Activated T-cell treated with anti-CD3 and anti-CD28 coated beads, Interleukin-2, amount 50 U/mL, for 1 hour (primary cell): ENCODE measurements around the gene SERINC2.
"Not testable (repeated sequence)": the region's sequence is repeated elsewhere in the genome, so short reads cannot be mapped to it uniquely, and the experiment has no call there.

Experiments used
- DNase-seq: peaks from one replicate; pipeline ENCODE4 v3.0.0-alpha.2; 2020

The SERINC2 gene

DNA sequence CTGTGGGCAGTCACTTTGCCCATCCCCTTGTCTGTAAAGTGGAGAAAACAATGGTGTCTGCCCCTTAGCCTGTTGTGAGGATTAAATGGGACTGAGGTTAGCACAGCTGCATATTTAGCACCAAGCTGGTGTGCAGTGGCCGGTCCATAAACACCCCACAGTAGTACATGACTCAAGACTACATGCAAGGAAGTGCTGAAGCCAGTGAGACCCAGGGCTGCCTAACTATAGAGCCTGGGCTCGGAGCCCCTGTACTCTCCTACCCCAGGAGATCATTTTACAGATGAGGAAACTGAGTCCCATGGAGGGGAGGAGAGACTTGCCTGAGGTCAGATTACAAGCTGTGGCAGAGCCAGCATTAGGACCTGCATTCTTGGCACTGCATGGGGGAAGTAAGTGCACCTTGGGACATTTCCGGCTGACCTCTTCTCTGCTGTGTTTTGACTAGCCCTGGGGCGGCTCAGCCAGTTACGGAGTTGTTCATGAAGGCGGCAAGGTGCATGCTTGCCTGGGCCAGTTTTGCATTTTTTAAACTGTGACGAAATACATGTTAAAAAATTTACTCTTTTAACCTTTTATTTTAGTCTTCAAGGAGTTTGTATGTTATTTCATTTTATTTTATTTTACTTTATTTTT, 3.2 kb downstream of the SERINC2 start:
- DNase-seq, result no peak

DNA sequence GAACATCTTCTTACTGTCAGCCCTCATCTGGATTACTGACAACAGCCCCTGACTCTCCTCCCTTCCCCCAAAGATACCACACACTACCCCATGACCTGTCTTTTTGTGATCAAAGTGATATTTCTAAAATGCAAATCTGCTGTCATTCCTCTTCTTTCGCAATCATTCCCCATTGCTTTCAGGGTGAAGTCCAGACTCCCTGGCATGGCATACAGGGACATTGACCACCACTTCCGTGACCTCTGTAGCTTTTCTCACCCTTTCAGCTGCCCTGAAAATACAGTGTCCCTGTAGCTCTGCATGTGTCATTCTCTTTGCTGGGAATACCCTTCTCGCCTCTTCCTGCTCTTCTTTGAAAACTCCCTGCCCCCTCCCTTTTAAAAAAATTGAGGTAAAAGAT, 4.1 kb downstream of the SERINC2 start:
- no peak for DNase-seq

DNA sequence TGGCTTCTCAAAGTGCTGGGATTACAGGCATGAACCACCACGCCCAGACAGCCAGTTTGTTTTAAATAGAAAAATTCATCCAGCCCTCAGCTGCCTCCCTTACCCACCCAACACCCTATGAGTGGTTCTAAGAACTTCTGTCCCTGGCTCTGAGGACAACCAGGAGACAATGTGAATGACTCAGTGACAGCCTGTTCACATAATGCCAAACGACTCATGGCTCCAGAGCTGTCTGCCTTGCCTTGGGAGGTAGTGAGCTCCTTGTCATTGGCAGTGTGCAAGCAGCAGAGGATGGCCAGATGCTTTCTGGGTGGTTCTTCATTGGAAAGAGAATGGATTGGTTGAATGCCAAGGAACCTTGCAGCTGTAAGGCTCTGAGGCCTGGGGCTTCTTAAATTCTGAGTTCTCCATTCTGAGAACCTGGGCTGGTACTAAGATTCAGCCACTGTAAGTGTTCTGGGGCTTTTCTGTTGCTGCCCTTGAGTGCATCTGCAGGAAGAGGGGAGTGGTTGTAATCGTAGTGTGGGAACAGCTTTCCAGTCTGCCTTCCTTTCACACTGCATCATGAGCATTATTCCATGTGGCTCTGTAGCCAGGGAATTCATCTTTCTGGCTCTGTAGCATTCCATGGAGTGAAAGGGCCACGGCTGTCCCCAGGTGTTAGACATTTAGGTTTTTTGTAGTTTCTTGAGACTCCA, 5.8 kb downstream of the SERINC2 start:
- no peak for DNase-seq

DNA sequence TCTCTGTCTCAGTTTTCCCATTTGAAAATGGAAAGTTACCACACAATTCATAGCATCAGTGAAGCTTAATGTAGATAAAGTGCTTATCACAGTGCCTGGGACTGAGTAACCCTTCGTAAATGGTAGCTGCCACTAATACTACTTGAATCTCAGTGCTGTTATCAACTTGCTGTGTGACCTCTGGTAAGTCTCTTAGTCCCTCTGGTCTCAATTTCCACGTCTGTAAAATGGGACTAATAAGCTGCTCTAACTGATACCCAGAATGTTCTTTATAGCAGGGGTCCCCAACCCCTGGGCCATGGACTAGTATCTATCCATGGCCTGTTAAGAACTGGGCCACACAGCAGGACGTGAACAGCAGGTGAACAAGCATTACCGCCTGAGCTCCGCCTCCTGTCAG, 7.7 kb downstream of the SERINC2 start:
- no peak for DNase-seq

DNA sequence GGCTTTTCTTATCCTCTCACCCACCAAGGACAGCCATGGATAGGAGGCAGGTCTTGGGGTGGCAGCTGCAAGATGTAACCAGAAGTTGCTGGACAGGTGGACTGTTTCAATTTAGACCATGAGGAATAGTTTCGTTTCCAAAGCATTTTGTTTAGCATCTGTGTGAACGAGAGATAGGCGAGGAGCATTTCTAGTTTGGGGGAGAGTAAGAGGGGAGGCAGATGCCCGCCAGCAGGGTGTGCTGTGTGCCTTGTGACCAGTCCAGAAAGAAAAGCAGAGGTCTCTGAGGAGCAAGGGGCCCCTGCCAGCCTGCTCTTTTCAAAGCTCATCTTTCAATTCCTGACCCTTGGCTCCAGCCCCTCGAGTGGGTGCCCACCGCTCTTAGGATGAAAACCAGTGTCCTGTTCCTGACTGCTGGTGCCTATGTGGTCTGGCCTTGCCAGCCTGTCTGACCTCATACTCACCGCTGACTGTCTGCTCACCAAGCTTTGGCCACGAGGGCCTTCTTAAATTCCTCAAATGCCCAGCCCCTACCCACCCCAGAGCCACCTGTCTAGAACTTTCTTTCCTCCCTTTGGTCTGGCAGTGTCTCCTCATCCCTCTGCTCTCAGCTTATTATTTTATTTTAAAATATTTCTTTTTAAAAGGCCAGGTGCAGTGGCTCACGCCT, 8.5 kb downstream of the SERINC2 start:
- no peak for DNase-seq

DNA sequence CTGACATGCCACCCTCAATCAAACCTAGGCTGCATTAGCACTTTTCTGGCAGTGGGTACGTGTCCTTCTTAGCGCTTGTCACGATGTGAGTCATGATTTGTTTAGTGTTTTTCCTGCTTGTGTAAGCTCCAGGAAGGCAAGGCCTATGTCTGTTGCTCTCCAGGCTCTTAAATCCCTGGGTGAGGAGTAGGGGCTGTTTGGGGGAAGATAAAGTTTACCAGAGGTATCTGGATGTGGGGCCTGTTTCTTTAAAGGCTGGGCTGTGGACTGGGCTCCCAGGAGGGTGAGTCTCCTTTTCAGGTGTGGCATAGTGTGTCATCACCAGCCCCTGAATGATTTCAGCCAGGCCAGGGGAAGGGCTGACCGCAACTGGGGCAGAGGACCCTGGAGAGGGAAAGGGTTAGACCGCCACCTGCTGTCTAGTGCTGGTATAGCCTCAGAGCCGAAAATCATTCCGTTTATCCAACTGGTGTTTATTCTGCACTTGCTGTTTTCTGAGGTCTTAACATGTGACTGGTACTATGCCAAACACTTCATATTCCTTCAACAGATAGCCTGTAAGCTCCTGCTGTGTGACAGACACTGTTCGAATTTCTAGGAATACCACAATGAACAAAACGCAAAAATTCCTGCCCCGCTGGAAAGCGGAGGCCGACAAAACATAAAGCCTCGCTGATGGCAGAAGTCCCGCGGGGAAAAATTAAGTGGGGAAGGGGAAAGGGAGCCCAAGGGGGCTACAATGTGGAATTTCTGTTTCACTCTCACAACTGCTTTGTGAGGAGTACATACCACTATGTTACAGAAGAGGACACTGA, 9.7 kb downstream of the SERINC2 start:
- DNase-seq, result peak; percentile 74

DNA sequence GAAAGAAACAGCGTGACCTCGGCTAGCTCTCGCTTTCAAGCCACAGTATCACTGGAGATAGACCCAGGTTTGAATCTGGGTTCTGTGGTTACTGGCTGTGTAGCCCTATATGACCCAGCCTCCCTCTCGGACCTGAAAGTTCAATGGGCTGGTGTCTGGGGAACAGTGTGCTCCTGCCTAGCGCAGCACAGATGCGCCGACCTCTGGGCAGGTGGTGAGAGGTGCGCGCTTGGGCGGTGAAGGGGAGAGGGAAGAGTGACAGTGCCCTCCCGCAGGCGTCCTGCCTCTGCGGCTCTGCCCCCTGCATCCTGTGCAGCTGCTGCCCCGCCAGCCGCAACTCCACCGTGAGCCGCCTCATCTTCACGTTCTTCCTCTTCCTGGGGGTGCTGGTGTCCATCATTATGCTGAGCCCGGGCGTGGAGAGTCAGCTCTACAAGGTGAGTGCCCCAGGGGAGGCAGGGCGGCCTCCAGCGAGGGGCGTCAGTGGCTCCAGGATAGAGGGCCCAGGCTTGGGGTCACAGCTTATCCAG, 10.5 kb downstream of the SERINC2 start:
- no peak for DNase-seq

DNA sequence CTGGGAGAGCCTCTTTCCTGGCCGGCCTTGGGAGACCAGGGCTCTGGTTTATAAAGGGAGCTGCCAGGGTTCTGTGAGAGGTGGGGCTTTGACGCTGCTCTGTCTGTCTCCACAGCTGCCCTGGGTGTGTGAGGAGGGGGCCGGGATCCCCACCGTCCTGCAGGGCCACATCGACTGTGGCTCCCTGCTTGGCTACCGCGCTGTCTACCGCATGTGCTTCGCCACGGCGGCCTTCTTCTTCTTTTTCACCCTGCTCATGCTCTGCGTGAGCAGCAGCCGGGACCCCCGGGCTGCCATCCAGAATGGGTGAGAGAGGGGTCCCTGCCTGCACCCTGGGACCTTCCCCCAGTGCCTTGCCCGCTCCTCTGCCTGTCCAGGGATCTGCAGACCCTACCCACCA, 11.6 kb downstream of the SERINC2 start:
- DNase-seq, result no peak

DNA sequence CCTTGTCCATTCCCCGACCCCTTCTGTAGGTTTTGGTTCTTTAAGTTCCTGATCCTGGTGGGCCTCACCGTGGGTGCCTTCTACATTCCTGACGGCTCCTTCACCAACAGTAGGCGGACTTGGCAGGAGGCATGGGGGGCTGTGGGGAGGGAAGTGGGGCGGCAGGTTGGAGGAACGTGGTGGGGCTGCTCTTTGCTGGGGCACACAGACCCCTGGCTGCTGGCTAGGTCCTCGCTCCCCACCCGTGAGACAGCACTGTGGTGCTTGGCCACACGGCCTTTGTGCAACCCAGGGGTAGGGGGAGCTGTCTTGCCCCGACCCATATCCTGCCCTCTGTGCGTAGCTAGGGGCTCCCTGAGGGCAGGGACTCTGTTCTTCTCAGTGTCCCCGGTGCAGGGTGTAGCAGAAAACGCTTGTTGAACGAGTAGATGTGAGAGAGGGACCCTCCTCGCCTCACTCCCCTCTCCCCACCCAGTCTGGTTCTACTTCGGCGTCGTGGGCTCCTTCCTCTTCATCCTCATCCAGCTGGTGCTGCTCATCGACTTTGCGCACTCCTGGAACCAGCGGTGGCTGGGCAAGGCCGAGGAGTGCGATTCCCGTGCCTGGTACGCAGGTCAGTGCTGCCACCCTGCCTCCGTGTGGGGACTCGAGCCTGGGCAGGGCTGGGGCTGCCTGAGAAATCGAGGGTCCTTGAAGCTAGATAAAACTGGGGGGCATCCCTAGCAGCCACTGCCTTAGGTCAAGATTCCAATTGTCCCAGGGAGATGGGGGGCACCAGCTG, 12.5 kb downstream of the SERINC2 start:
- DNase-seq, result no peak

DNA sequence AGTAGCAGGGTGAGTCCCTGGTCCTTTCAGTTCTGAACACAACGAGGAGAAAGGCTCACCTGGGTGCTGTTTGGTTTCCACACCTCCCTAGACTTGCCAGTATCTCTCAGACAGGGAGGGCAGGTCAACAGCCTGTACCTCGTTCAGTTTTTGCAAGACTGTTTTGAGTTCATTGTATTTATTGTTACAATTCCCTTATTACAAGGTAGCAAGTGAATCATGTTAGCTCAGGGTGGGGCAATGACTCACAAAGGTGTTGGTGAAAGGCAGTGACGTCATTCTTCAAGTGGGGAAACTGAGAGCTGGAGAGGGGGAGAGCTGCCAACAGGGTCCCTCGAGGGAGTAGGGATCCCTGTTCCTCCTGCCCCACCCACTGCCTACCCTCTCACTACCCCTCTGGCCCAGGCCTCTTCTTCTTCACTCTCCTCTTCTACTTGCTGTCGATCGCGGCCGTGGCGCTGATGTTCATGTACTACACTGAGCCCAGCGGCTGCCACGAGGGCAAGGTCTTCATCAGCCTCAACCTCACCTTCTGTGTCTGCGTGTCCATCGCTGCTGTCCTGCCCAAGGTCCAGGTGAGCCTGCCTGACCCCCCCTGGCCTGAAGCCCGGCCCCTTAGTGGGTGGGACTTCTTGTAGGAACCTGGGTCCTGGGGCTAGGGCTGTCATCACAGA, 13.4 kb downstream of the SERINC2 start:
- DNase-seq, result no peak

DNA sequence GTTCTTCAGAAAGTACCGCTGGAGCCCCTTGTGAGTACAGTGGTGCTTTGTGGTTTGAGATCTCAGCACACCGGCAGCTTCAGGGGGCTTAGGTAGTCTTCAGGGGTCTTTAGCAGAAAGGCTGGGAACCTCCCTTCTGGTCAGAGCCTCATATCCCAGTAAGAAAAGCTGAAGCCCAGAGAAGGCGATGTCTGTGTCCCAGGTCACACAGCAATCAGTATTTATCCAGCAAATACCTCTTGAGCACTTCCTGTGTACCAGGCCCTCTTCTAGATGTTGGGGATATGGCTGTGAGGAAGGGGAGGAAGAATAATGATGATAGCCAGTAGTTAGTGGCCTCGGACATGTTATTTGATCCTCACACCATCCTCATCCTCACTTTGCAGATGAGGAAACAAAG, 14.3 kb downstream of the SERINC2 start:
- no peak for DNase-seq

DNA sequence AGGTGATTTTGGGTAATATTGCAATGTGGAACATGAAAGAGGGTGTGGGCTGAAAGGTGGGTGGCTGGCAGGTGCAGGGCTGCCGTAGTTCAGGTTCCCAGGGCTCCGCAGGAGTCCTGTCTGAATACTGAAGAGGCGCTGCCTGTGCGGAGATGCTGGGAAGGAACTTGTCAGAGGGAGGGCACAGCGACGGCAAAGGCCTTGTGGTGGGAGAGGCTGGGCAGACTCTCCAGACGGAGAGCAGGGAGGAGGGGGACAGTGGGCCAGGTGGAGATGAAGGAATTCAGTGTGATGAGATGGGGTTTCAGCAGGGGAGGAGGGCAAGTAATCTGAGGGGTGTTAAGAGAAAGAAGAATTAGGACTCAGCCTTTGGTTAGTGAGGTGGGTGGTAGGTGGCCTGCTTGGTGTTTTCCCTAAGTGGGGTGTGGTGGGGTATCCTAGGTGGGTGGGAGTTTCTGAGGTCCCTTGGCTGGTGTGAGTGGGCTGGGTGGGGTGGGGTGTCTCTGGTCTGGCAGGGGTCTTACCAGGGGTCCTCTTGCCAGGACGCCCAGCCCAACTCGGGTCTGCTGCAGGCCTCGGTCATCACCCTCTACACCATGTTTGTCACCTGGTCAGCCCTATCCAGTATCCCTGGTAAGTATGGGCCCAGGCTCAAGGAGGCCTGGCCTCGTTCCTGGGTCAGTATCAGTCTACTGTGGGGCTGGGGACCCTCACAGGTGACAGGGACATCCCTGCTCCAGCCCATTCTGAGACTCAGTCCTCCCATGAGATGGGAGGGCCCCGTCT, 15.6 kb downstream of the SERINC2 start:
- no peak for DNase-seq

DNA sequence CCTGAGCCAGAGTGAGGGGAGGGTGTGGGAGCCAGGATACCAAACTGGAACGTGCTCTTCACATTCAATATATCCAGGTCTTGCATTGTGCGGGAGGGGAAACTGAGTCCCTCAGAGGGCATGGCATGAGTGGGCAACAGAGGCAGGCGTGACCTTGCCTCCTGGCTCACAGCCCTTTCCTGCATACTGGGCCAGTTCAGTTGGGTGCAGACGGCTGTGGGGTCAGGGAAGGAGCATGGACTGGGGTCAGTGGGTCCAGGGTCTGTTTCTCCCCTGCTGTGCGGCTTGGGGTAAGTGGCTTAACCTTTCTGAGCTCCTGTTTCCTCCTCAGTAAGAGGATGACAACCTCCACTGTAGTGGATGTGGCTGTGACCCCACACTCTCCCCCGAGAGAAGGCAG, 16.6 kb downstream of the SERINC2 start:
- no peak for DNase-seq

DNA sequence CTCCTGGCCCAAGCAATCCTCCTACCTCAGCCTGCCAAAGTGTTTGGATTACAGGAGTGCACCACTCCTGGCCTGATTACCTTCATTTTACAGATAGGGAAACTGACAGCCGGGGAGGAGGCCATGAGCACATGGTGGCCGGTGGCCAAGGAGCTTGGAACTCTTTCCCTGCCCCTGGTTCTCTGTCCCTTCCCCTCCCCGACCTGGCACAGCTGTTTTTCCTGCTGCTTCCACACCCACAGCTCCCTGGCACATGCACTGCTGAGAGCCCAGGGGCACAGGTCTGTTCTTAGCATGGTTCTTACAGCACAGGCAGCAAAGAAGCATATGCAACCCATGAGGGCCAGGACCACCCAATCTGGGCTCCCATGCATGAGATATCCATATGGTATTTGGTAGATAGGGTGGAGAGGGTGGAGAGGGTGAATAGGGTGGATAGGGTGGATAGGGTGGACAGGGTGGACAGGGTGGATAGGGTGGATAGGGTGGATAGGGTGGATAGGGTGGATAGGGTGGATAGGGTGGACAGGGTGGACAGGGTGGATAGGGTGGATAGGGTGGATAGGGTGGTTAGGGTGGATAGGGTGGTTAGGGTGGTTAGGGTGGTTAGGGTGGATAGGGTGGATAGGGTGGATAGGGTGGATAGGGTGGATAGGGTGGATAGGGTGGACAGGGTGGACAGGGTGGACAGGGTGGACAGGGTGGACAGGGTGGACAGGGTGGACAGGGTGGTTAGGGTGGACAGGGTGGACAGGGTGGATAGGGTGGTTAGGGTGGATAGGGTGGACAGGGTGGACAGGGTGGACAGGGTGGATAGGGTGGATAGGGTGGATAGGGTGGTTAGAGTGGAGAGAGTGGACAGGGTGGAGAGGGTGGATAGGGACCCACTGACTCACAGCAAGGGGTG, 18.6 kb downstream of the SERINC2 start:
- not testable (repeated sequence) for DNase-seq

DNA sequence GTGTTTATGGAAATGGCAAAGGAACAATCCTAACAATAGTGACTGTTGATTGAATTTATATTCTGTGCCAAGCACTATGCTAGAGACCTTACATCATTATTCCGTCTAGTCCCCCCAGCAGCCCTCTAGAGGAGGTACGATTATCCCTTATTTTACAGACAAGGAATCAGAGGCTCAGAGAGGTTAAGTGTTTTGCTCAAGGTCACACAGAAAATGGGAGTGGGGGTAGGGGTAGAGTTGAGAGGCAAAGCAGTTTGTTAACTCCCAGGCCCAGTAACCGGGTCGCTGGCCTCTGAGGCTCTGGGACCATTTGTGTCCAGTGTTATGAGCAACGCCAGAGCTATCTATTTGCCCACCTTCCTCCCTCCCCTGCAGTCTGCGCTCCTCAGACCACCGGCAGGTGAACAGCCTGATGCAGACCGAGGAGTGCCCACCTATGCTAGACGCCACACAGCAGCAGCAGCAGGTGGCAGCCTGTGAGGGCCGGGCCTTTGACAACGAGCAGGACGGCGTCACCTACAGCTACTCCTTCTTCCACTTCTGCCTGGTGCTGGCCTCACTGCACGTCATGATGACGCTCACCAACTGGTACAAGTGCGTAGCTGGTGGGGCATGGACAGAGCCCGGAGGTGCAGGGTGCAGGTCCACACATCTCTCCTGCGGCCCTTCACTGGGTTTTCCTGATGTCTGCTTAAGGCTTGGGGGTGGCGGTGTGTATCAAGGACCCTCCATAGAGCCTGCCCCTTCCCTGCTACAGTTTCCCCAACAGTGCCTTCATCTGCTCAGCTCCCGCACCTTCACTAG, 19.8 kb downstream of the SERINC2 start:
- no peak for DNase-seq

DNA sequence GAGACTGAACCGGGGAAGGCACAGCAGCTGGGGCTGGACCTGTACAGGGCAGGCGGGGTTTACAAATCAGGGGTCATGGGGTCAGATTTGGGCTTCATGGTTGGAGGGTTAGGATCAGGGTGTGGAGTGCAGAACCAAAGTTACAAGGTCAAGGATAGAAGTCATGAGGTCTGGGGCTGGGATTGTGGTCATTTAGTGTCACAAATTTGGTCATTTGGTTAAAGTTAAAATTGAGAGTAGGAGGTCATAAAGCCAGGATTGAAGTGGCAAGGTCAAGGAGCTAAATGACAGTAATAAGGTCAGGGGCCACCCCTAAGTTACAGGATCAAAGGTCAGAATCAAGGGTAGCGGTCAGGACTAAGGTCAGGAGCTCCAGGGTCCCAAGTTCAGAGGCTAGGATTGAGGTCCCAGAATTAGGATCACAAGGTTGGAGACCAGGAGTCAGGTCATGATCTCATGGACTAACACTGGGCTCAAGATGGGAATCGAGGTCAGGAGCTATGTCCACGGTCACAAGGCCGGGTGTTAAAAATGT, 20.4 kb downstream of the SERINC2 start:
- no peak for DNase-seq

DNA sequence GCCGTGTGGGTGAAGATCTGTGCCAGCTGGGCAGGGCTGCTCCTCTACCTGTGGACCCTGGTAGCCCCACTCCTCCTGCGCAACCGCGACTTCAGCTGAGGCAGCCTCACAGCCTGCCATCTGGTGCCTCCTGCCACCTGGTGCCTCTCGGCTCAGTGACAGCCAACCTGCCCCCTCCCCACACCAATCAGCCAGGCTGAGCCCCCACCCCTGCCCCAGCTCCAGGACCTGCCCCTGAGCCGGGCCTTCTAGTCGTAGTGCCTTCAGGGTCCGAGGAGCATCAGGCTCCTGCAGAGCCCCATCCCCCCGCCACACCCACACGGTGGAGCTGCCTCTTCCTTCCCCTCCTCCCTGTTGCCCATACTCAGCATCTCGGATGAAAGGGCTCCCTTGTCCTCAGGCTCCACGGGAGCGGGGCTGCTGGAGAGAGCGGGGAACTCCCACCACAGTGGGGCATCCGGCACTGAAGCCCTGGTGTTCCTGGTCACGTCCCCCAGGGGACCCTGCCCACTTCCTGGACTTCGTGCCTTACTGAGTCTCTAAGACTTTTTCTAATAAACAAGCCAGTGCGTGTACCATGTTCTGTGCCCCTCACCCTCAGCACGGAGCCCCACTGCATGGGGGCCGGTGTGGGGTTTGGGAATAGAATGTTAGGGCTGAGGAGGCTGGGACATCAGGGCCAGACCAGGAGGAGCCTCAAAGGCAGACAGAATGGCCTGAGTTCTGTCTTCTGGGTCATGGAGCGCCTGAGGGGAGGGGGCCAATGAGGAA, 21.3 kb downstream of the SERINC2 start:
- no peak for DNase-seq

DNA sequence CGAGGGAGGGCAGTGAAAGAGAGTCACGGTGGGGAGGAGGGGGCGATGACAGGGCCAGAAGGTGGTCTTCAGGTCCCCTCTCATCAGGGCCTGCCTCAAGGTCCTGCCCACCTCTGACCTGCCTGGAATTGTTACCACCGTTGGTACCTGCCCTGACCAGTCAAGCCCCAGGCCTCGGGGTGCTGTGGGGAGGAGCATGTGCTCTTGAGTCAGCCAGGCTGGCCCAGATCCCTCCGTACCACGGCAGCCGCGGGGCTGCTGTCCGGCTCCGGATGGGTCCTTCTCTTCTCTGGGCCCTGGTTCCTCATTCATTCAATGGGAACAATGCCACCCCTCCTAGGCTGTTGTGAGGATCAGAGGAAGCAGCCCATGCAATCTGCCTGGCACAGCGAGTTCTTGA, 22.0 kb downstream of the SERINC2 start:
- DNase-seq, result no peak
